GM10248 (cell line): ENCODE data around the gene SUPT6H.
A peak's percentile ranks its signal among the peaks of the same experiment; 100 is the strongest.
"Not testable (repeated sequence)": the region's sequence is repeated elsewhere in the genome, so short reads cannot be mapped to it uniquely, and the experiment has no call there.

ENCODE experiments used
- CTCF ChIA-PET: fragments of 300-600 bp; sonication (Branson Sonifier 250); formaldehyde crosslinking; extraction: SDS; loops from one replicate; lab custom pipeline; 2021; ENCODE audit warnings: antibody characterized with exemption; lab: Yijun Ruan, JAX
- POLR2A ChIA-PET: fragments of 350-650 bp; sonication (Branson Sonifier 250); formaldehyde crosslinking; extraction: SDS; loops from one replicate; lab custom pipeline; 2020; ENCODE audit warnings: antibody characterized with exemption; lab: Yijun Ruan, JAX
- DNase-seq: peaks from one replicate; pipeline ENCODE4 v3.0.0; 2012; ENCODE audit errors: extremely low spot score
- CTCF ChIP-seq: IDR thresholded peaks from 2 replicates; pipeline ENCODE4 v1.5.1; 2012; ENCODE audit warnings: mild to moderate bottlenecking, low read depth; ENCODE audit errors: extremely low read depth, missing control alignments, control extremely low read depth

SUPT6H gene

GRCh38 chr17:28728364-28729200 lies 66.6 kb downstream of the SUPT6H start, which contains the start of gene NEK8:
NEK8 (plus strand) TSS chr17:28728788; CDS start chr17:28728814, 26 bp downstream.
- no peak for TF ChIP-seq CTCF
- ChIA-PET CTCF (interaction anchor here (1.0 to 7.0 kb wide), 19 partner anchors 8 to 389 kb away, joined by 3 to 472 read pairs (median 13); partner anchors contain the start of genes BLTP2, DHRS13, PHF12 and PROCA1), POLR2A (interaction anchor here (0.6 to 3.8 kb wide), 8 partner anchors 9 to 113 kb away, joined by 3 to 90 read pairs (median 12); partner anchors contain the start of genes FAM222B, PROCA1, RPL23A and TRAF4)
- peak; percentile 89 for DNase-seq

- POLR2A ChIA-PET = interaction anchor here (1.0 to 2.5 kb wide), 2 partner anchors 10 kb away, joined by 3 to 20 read pairs; partner anchors contain the start of gene RPL23A
- CTCF ChIA-PET = interaction anchor here (0.8 to 7.0 kb wide), 3 partner anchors 9 to 32 kb away, joined by 3 to 472 read pairs (median 68); partner anchors contain the start of gene TRAF4
- DNase-seq = no peak
- no peak for TF ChIP-seq CTCF
These were observed 67.9 kb downstream of the SUPT6H start for GRCh38 chr17:28729950-28730330.

- POLR2A ChIA-PET = interaction anchor here (0.6 kb wide), 1 partner anchor 21 kb away, joined by 4 read pairs; no protein-coding TSS in a partner anchor
- no peak for TF ChIP-seq CTCF
- no peak for DNase-seq
- CTCF ChIA-PET = interaction anchor here (0.6 to 3.9 kb wide), 4 partner anchors 9 to 169 kb away, joined by 3 to 13 read pairs (median 3); no protein-coding TSS in a partner anchor
These were observed 71.3 kb downstream of the SUPT6H start for GRCh38 chr17:28733346-28733745.

DNA sequence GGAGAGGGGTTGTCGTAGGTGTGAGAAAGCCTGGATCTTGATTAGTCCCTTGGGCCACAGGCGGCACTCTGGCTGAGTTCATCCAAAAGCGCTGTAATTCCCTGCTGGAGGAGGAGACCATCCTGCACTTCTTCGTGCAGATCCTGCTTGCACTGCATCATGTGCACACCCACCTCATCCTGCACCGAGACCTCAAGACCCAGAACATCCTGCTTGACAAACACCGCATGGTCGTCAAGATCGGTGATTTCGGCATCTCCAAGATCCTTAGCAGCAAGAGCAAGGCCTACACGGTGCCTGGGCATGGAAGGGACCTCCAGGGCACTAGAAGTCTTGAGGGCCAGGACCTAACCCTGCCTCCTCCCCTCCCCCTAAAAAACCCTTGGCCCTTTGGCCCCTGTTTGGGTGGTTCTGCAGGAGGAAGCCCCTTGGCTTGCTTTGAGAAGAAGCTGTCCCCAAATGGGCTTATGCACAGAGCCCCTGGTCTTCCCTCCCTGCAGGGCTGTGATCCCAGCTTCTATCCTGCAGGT lies 72.8 kb downstream of the SUPT6H start:
- POLR2A ChIA-PET = interaction anchor here (1.3 to 1.6 kb wide), 2 partner anchors 8 kb away, joined by 6 read pairs; partner anchors contain the start of genes TLCD1 and TRAF4
- DNase-seq = no peak
- no peak for TF ChIP-seq CTCF
- CTCF ChIA-PET = interaction anchor here (1.2 to 1.6 kb wide), 5 partner anchors 8 to 163 kb away, joined by 3 to 20 read pairs (median 4); partner anchors contain the start of genes FLOT2, RPL23A, TLCD1 and TRAF4

GRCh38 chr17:28735242-28735722 lies 73.3 kb downstream of the SUPT6H start:
- no peak for TF ChIP-seq CTCF
- no peak for DNase-seq
- ChIA-PET CTCF (interaction anchor here (1.2 to 1.6 kb wide), 5 partner anchors 8 to 162 kb away, joined by 3 to 20 read pairs (median 4); partner anchors contain the start of genes FLOT2, RPL23A, TLCD1 and TRAF4), POLR2A (interaction anchor here (1.3 to 1.6 kb wide), 2 partner anchors 8 to 9 kb away, joined by 6 read pairs; partner anchors contain the start of genes TLCD1 and TRAF4)

DNA sequence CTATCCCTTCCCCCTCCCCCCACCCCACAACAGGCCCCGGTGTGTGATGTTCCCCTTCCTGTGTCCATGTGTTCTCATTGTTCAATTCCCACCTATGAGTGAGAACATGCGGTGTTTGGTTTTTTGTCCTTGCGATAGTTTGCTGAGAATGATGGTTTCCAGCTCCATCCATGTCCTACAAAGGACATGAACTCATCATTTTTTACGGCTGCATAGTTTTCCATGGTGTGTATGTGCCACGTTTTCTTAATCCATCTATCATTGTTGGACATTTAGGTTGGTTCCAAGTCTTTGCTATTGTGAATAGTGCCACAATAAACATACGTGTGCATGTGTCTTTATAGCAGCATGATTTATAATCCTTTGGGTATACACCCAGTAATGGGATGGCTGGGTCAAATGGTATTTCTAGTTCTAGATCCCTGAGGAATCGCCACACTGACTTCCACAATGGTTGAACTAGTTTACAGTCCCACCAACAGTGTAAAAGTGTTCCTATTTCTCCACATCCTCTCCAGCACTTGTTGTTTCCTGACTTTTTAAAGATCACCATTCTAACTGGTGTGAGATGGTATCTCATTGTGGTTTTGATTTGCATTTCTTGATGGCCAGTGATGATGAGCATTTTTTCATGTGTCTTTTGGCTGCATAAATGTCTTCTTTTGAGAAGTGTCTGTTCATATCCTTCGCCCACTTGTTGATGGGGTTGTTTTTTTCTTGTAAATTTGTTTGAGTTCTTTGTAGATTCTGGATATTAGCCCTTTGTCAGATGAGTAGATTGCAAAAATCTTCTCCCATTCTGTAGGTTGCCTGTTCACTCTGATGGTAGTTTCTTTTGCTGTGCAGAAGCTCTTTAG lies 74.1 kb downstream of the SUPT6H start:
- CTCF ChIA-PET = interaction anchor here (1.3 to 1.7 kb wide), 5 partner anchors 8 to 16 kb away, joined by 3 to 20 read pairs (median 11); partner anchors contain the start of genes NEK8, RPL23A and TLCD1
- POLR2A ChIA-PET = interaction anchor here (1.3 to 1.6 kb wide), 2 partner anchors 7 to 10 kb away, joined by 6 read pairs; partner anchors contain the start of genes TLCD1 and TRAF4
- not testable (repeated sequence) for DNase-seq
